ENCODE measurements around the gene PRLR.

The PRLR gene

GRCh38 chr5:35138232-35138631, 92.1 kb downstream of the PRLR start:
- no peak for DNase-seq
- no CpG with 5 or more reads among the region's 1 CpG for WGBS (ENCODE audit: insufficient coverage)
- Histone ChIP-seq H3K4me1 (ENCODE audit: control extremely low read depth in 1 of 4, control insufficient read depth in 4 of 4, insufficient read depth in 4 of 4, low read length in 3 of 4) (peaks cover 0 to 3% (median 0%) of the 10 kb centered on the region in 4 experiments), H3K4me3 (ENCODE audit: control insufficient read depth in 1 of 7, extremely low read depth in 1 of 7, insufficient read depth in 4 of 7, low read depth in 2 of 7, low read length in 6 of 7) (no peak overlapping the region), H3K9me3 (ENCODE audit: control extremely low read depth in 1 of 5, control insufficient read depth in 4 of 5, insufficient read depth in 2 of 5, low read depth in 1 of 5, low read length in 4 of 5) (no peaks in the 10 kb centered on the region), H3K36me3 (ENCODE audit: control insufficient read depth in 4 of 4, insufficient read depth in 4 of 4, low read length in 3 of 4) (no peaks in the 10 kb centered on the region), H3K27ac (ENCODE audit: insufficient read depth in 1 of 2, low read depth in 1 of 2, low read length in 2 of 2, poor library complexity in 1 of 2, severe bottlenecking in 2 of 2) (no peak overlapping the region), H3K27me3 (replicated peaks in 2 of 5; ENCODE audit: control insufficient read depth in 4 of 5, insufficient read depth in 5 of 5, low read length in 4 of 5) (peaks cover 0 to 2% (median 0%) of the 10 kb centered on the region in 5 experiments)
- POLR2A ChIA-PET = no interaction called here
- CTCF ChIA-PET = no interaction called here

- POLR2A ChIA-PET = no interaction called here
- no peak overlapping the region for H3K4me3 ChIP-seq (ENCODE audit: control insufficient read depth in 1 of 7, extremely low read depth in 1 of 7, insufficient read depth in 4 of 7, low read depth in 2 of 7, low read length in 6 of 7)
- H3K36me3 ChIP-seq (ENCODE audit: control insufficient read depth in 4 of 4, insufficient read depth in 4 of 4, low read length in 3 of 4) = no peaks in the 10 kb centered on the region
- peaks cover 0 to 1% (median 0%) of the 10 kb centered on the region in 5 experiments for H3K9me3 ChIP-seq (ENCODE audit: control extremely low read depth in 1 of 5, control insufficient read depth in 4 of 5, insufficient read depth in 2 of 5, low read depth in 1 of 5, low read length in 4 of 5)
- CTCF ChIA-PET = no interaction called here
- H3K27me3 ChIP-seq (replicated peaks in 2 of 5; ENCODE audit: control insufficient read depth in 4 of 5, insufficient read depth in 5 of 5, low read length in 4 of 5) = no peaks in the 10 kb centered on the region
- no peak for DNase-seq
- no peak overlapping the region for H3K27ac ChIP-seq (ENCODE audit: insufficient read depth in 1 of 2, low read depth in 1 of 2, low read length in 2 of 2, poor library complexity in 1 of 2, severe bottlenecking in 2 of 2)
- WGBS (ENCODE audit: insufficient coverage) = 9% methylated on average over 4 of the region's 4 CpGs
- H3K4me1 ChIP-seq (ENCODE audit: control extremely low read depth in 1 of 4, control insufficient read depth in 4 of 4, insufficient read depth in 4 of 4, low read length in 3 of 4) = peaks cover 0 to 3% (median 0%) of the 10 kb centered on the region in 4 experiments
Observed at GRCh38 chr5:35136386-35136785, 93.9 kb downstream of the PRLR start.

DNA sequence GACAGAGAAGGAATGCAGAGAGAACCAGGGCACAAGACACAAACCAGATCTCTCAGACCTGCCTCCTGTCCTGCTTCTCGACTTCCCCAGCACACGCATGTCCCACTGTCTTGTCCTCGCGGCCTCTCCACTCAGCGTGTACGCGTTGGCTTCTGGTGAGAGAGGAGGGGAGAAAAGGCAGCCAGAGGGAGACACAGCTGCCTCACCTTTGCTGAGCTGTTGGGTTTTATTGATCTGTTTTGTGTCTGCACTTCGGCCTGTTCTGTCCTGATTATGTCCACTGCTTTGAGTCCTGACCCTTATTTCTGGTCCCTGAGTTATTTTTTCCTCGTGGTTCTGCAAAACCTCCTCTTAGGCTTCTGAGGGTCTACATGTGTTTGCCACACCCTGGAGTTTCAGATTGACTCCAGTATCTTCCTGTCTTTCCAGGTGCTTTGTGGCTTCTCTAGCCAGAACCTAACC, 95.0 kb downstream of the PRLR start:
- Histone ChIP-seq H3K4me1 (ENCODE audit: control extremely low read depth in 1 of 4, control insufficient read depth in 4 of 4, insufficient read depth in 4 of 4, low read length in 3 of 4) (peaks cover 0 to 3% (median 0%) of the 10 kb centered on the region in 4 experiments), H3K27ac (ENCODE audit: insufficient read depth in 1 of 2, low read depth in 1 of 2, low read length in 2 of 2, poor library complexity in 1 of 2, severe bottlenecking in 2 of 2) (no peak overlapping the region), H3K36me3 (ENCODE audit: control insufficient read depth in 4 of 4, insufficient read depth in 4 of 4, low read length in 3 of 4) (no peaks in the 10 kb centered on the region), H3K9me3 (ENCODE audit: control extremely low read depth in 1 of 5, control insufficient read depth in 4 of 5, insufficient read depth in 2 of 5, low read depth in 1 of 5, low read length in 4 of 5) (peaks cover 0 to 1% (median 0%) of the 10 kb centered on the region in 5 experiments), H3K4me3 (ENCODE audit: control insufficient read depth in 1 of 7, extremely low read depth in 1 of 7, insufficient read depth in 4 of 7, low read depth in 2 of 7, low read length in 6 of 7) (no peak overlapping the region), H3K27me3 (replicated peaks in 2 of 5; ENCODE audit: control insufficient read depth in 4 of 5, insufficient read depth in 5 of 5, low read length in 4 of 5) (no peaks in the 10 kb centered on the region)
- CTCF ChIA-PET = no interaction called here
- no peak for DNase-seq
- 92% methylated on average over 7 of the region's 9 CpGs for WGBS (ENCODE audit: insufficient coverage)
- POLR2A ChIA-PET = no interaction called here

GRCh38 chr5:35134278-35135030, 95.8 kb downstream of the PRLR start:
- ChIA-PET CTCF (no interaction called here), POLR2A (no interaction called here)
- H3K4me1 ChIP-seq (ENCODE audit: control extremely low read depth in 1 of 4, control insufficient read depth in 4 of 4, insufficient read depth in 4 of 4, low read length in 3 of 4) = peaks cover 0 to 3% (median 0%) of the 10 kb centered on the region in 4 experiments
- H3K27ac ChIP-seq (ENCODE audit: insufficient read depth in 1 of 2, low read depth in 1 of 2, low read length in 2 of 2, poor library complexity in 1 of 2, severe bottlenecking in 2 of 2) = no peak overlapping the region
- H3K9me3 ChIP-seq (ENCODE audit: control extremely low read depth in 1 of 5, control insufficient read depth in 4 of 5, insufficient read depth in 2 of 5, low read depth in 1 of 5, low read length in 4 of 5) = peaks cover 0 to 1% (median 0%) of the 10 kb centered on the region in 5 experiments
- WGBS (ENCODE audit: insufficient coverage) = 97% methylated on average over 4 of the region's 9 CpGs
- H3K4me3 ChIP-seq (ENCODE audit: control insufficient read depth in 1 of 7, extremely low read depth in 1 of 7, insufficient read depth in 4 of 7, low read depth in 2 of 7, low read length in 6 of 7) = no peak overlapping the region
- H3K27me3 ChIP-seq (replicated peaks in 2 of 5; ENCODE audit: control insufficient read depth in 4 of 5, insufficient read depth in 5 of 5, low read length in 4 of 5) = no peaks in the 10 kb centered on the region
- no peak for DNase-seq
- H3K36me3 ChIP-seq (ENCODE audit: control insufficient read depth in 4 of 4, insufficient read depth in 4 of 4, low read length in 3 of 4) = no peaks in the 10 kb centered on the region

- H3K27ac ChIP-seq (ENCODE audit: insufficient read depth in 1 of 2, low read depth in 1 of 2, low read length in 2 of 2, poor library complexity in 1 of 2, severe bottlenecking in 2 of 2) = no peak overlapping the region
- POLR2A ChIA-PET = no interaction called here
- WGBS (ENCODE audit: insufficient coverage) = 100% methylated on average over 2 of the region's 2 CpGs
Observed at GRCh38 chr5:35133186-35133585, 97.1 kb downstream of the PRLR start.

DNA sequence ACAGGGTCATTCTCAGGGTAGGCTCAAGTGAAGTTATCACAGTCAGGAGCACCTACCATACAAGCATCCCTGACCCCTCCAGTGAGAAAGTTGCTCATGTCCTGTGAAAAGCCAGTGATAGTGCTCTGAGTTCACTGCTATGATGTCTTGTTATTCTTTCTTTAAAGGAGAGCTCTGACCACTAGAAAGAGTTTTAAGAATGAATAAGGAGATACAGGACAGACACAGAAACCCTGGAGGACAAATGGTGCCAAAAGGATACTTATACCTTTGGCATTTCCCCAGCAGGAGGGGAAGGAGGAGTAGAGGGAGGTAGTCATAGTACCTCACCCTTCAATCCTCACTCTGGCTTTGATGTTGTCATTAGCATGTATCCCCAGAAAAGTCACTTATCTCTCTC, 98.6 kb downstream of the PRLR start:
- DNase-seq = no peak
- H3K27me3 ChIP-seq (replicated peaks in 2 of 5; ENCODE audit: control insufficient read depth in 4 of 5, insufficient read depth in 5 of 5, low read length in 4 of 5) = peaks cover 0 to 4% (median 0%) of the 10 kb centered on the region in 5 experiments
- peaks cover 0 to 1% (median 0%) of the 10 kb centered on the region in 5 experiments for H3K9me3 ChIP-seq (ENCODE audit: control extremely low read depth in 1 of 5, control insufficient read depth in 4 of 5, insufficient read depth in 2 of 5, low read depth in 1 of 5, low read length in 4 of 5)
- H3K36me3 ChIP-seq (ENCODE audit: control insufficient read depth in 4 of 4, insufficient read depth in 4 of 4, low read length in 3 of 4) = no peaks in the 10 kb centered on the region
- no peak overlapping the region for H3K4me3 ChIP-seq (ENCODE audit: control insufficient read depth in 1 of 7, extremely low read depth in 1 of 7, insufficient read depth in 4 of 7, low read depth in 2 of 7, low read length in 6 of 7)
- H3K4me1 ChIP-seq (ENCODE audit: control extremely low read depth in 1 of 4, control insufficient read depth in 4 of 4, insufficient read depth in 4 of 4, low read length in 3 of 4) = peaks cover 0 to 3% (median 0%) of the 10 kb centered on the region in 4 experiments
- ChIA-PET CTCF (no interaction called here), POLR2A (no interaction called here)
- no peak overlapping the region for H3K27ac ChIP-seq (ENCODE audit: insufficient read depth in 1 of 2, low read depth in 1 of 2, low read length in 2 of 2, poor library complexity in 1 of 2, severe bottlenecking in 2 of 2)

More at GRCh38 chr5:35133186-35133585, 97.1 kb downstream of the PRLR start:
- peaks cover 0 to 3% (median 0%) of the 10 kb centered on the region in 4 experiments for H3K4me1 ChIP-seq (ENCODE audit: control extremely low read depth in 1 of 4, control insufficient read depth in 4 of 4, insufficient read depth in 4 of 4, low read length in 3 of 4)
- H3K27me3 ChIP-seq (replicated peaks in 2 of 5; ENCODE audit: control insufficient read depth in 4 of 5, insufficient read depth in 5 of 5, low read length in 4 of 5) = peaks cover 0 to 4% (median 0%) of the 10 kb centered on the region in 5 experiments
- CTCF ChIA-PET = no interaction called here
- H3K9me3 ChIP-seq (ENCODE audit: control extremely low read depth in 1 of 5, control insufficient read depth in 4 of 5, insufficient read depth in 2 of 5, low read depth in 1 of 5, low read length in 4 of 5) = peaks cover 0 to 1% (median 0%) of the 10 kb centered on the region in 5 experiments
- no peak for DNase-seq
- no peaks in the 10 kb centered on the region for H3K36me3 ChIP-seq (ENCODE audit: control insufficient read depth in 4 of 4, insufficient read depth in 4 of 4, low read length in 3 of 4)
- H3K4me3 ChIP-seq (ENCODE audit: control insufficient read depth in 1 of 7, extremely low read depth in 1 of 7, insufficient read depth in 4 of 7, low read depth in 2 of 7, low read length in 6 of 7) = no peak overlapping the region

GRCh38 chr5:35129921-35130485, 100.3 kb downstream of the PRLR start:
- peaks cover 0 to 1% (median 0%) of the 10 kb centered on the region in 5 experiments for H3K9me3 ChIP-seq (ENCODE audit: control extremely low read depth in 1 of 5, control insufficient read depth in 4 of 5, insufficient read depth in 2 of 5, low read depth in 1 of 5, low read length in 4 of 5)
- no peak overlapping the region for H3K27ac ChIP-seq (ENCODE audit: insufficient read depth in 1 of 2, low read depth in 1 of 2, low read length in 2 of 2, poor library complexity in 1 of 2, severe bottlenecking in 2 of 2)
- no peak for DNase-seq
- H3K36me3 ChIP-seq (ENCODE audit: control insufficient read depth in 4 of 4, insufficient read depth in 4 of 4, low read length in 3 of 4) = no peaks in the 10 kb centered on the region
- H3K4me3 ChIP-seq (ENCODE audit: control insufficient read depth in 1 of 7, extremely low read depth in 1 of 7, insufficient read depth in 4 of 7, low read depth in 2 of 7, low read length in 6 of 7) = no peak overlapping the region
- POLR2A ChIA-PET = no interaction called here
- CTCF ChIA-PET = no interaction called here
- H3K4me1 ChIP-seq (ENCODE audit: control extremely low read depth in 1 of 4, control insufficient read depth in 4 of 4, insufficient read depth in 4 of 4, low read length in 3 of 4) = no peaks in the 10 kb centered on the region
- WGBS (ENCODE audit: insufficient coverage) = 96% methylated on average over 6 of the region's 7 CpGs
- H3K27me3 ChIP-seq (replicated peaks in 2 of 5; ENCODE audit: control insufficient read depth in 4 of 5, insufficient read depth in 5 of 5, low read length in 4 of 5) = peaks cover 0 to 4% (median 0%) of the 10 kb centered on the region in 5 experiments

Measured in common myeloid progenitor, CD34-positive (primary cell).